Pancreas (tissue), 10 donors: ENCODE measurements around the gene ETV5. TPM values are rescaled to one million over a fixed set of nuclear protein-coding genes. Genes with fewer than 3 reads are reported as not detected.

Experiments
- ATAC-seq, 4 donors: fragments of 200-7000 bp; cut with Tn5 transposase; one replicate each; pipeline versions ENCODE4 v1.8.0 to v1.9.1; 2020; ENCODE audit warnings: mild to moderate bottlenecking in 4 of 4, moderate library complexity in 4 of 4
- DNase-seq, 6 donors: peaks; one replicate each; pipeline ENCODE4 v3.0.0-alpha.2; 2020
- FAIRE-seq: peaks from 2 replicates; lab custom pipeline; 2012; peaks lifted over from hg19 to GRCh38; lab: Jason Lieb, UNC
- H3K27ac ChIP-seq, 4 donors: fragments of 200-600 bp; sonication (generic); 1 replicate in 3 of 4; 2 replicates in 1 of 4; pipeline versions ENCODE4 v1.5.0 to v1.8.0; 2020
- H3K27me3 ChIP-seq, 4 donors: fragments of 200-600 bp; one replicate each; pipeline ENCODE4 v1.8.0; 2021
- H3K36me3 ChIP-seq, 3 donors: fragments of 200-600 bp; sonication (generic) in 1 of 3; one replicate each; pipeline versions ENCODE4 v1.5.0 to v1.8.0; 2020 to 2021
- H3K4me1 ChIP-seq, 3 donors: fragments of 200-600 bp; one replicate each; pipeline ENCODE4 v1.8.0; 2021
- H3K4me3 ChIP-seq, 4 donors: fragments of 200-600 bp; sonication (generic) in 2 of 4; one replicate each; pipeline versions ENCODE4 v1.5.0 to v1.8.0; 2020 to 2021
- H3K9me3 ChIP-seq, 4 donors: fragments of 200-600 bp; one replicate each; pipeline ENCODE4 v1.8.0; 2021
- WGBS, 2 donors: extraction: QIAGEN DNeasy Blood & Tissue Kit; methylation state at CpG; one replicate each; pipeline ENCODE4 v1.1.7; 2013; 5-methylcytosine and 5-hydroxymethylcytosine counted together
- intact Hi-C, 3 donors: fragments of 100-400 bp; cut with DNase I; formaldehyde crosslinking; loops; one replicate each; pipeline versions ENCODE4 v1.11.1 to v1.14.2; 2022
- polyA plus RNA-seq, 2 donors: library from polyadenylated mRNA; stranded (reverse); fragments of 200-250 nt; gene quantifications; one replicate each; pipeline ENCODE4 v1.2.3, GENCODE V29; 2013
- total RNA-seq, 6 donors: library from RNA; stranded (reverse); fragmentation: NEBNext Ultra II Directional in 4 of 6; extraction: Animal tissue kit (Norgen Biotek cat#: 25700) in 4 of 6; gene quantifications; one replicate each; pipeline versions ENCODE4 v1.2.1 to v1.2.4, GENCODE V29; 2021 to 2023
- TF ChIP-seq, protein P1 (sequence below), 4 donors: fragments of 200-600 bp; sonication (generic) in 3 of 4; IDR thresholded peaks; one replicate each; pipeline versions ENCODE4 v1.5.0 to v1.8.0; 2021; ENCODE audit warnings: antibody characterized with exemption in 4 of 4
- donor health status: healthy with polysubstance abuse.
- donor health status: DM: no; HTN: no; CAD: no; lungs with moderate emphysema.
- donor health status: DM: no; HTN: no; CAD: no.
- donor health status: control.
- donor health status: control.
- donor health status: Bipolar disorder and iron deficiency.
- donor health status: DM: yes; HTN: yes; CAD: no.
- donor health status: DM: no; HTN: no; CAD: no.
- donor health status: DM: no; HTN: no; CAD: no.
- donor health status: DM: yes; HTN: yes; CAD: no.

Gene ETV5
- total and polyA plus RNA-seq, 8 donors = 12.2 to 58.5 (median 24.9) TPM

DNA sequence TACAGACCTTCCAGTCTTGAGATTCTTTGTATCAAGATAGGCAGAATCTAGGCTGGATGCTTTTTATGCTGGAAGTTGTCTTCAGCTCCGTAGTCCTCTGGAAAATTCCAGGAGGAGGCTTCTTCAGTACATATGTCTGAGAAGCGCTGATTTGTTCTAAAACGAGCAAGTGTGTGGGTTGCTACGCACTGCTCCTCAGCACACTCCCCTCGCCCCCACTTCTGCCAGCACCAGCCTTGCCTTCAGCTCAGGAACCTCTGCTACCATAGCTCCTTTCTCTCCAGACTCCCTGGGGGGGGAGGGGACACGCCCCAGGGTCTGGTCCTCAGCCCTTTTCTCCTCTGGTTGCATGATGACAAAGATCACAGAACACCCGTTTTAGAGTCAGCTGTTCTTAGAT lies 95.6 kb downstream of the ETV5 start:
- Histone ChIP-seq H3K4me1 (no peaks in the 10 kb centered on the region), H3K9me3 (no peaks in the 10 kb centered on the region), H3K4me3 (no peak overlapping the region), H3K27me3 (no peaks in the 10 kb centered on the region), H3K27ac (no peak overlapping the region), H3K36me3 (no peaks in the 10 kb centered on the region)
- ATAC-seq = no peak
- TF ChIP-seq, protein P1, sequence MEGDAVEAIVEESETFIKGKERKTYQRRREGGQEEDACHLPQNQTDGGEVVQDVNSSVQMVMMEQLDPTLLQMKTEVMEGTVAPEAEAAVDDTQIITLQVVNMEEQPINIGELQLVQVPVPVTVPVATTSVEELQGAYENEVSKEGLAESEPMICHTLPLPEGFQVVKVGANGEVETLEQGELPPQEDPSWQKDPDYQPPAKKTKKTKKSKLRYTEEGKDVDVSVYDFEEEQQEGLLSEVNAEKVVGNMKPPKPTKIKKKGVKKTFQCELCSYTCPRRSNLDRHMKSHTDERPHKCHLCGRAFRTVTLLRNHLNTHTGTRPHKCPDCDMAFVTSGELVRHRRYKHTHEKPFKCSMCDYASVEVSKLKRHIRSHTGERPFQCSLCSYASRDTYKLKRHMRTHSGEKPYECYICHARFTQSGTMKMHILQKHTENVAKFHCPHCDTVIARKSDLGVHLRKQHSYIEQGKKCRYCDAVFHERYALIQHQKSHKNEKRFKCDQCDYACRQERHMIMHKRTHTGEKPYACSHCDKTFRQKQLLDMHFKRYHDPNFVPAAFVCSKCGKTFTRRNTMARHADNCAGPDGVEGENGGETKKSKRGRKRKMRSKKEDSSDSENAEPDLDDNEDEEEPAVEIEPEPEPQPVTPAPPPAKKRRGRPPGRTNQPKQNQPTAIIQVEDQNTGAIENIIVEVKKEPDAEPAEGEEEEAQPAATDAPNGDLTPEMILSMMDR (IDR thresholded peaks at IDR 0.05) = no peak
- intact Hi-C loops = no loop called here
- DNase-seq = no peak
- WGBS, 2 donors = 67 to 68% methylated on average over 7 of the region's 7 CpGs
- no peak for FAIRE-seq

DNA sequence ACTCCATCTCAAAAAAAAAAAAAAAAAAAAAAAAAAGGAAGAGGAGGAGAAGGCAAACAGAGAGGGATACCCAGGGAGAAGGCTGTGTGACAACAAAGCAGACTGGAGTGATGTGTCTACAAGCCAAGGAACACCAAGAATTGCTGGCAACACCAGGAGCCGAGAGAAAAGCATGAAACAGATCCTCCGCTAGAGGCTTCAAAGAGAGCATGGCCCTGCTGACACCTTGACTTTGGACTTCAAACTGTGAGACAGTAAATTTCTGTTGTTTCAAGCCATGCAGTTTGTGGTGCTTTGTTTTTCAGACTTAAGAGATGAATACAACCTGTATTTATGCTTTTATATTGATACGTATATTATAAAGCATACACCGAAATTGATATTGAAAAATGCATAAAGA lies 96.8 kb downstream of the ETV5 start:
- no peak overlapping the region for H3K27ac ChIP-seq
- intact Hi-C loops = no loop called here
- no peak overlapping the region for H3K4me3 ChIP-seq
- no peak for DNase-seq
- 91 to 96% methylated on average over 4 of the region's 4 CpGs for WGBS, 2 donors
- no peaks in the 10 kb centered on the region for H3K36me3 ChIP-seq
- TF ChIP-seq, protein P1 (IDR thresholded peaks at IDR 0.05) = no peak
- FAIRE-seq = no peak
- no peaks in the 10 kb centered on the region for H3K27me3 ChIP-seq
- no peaks in the 10 kb centered on the region for H3K4me1 ChIP-seq
- no peaks in the 10 kb centered on the region for H3K9me3 ChIP-seq
- ATAC-seq = no peak

DNA sequence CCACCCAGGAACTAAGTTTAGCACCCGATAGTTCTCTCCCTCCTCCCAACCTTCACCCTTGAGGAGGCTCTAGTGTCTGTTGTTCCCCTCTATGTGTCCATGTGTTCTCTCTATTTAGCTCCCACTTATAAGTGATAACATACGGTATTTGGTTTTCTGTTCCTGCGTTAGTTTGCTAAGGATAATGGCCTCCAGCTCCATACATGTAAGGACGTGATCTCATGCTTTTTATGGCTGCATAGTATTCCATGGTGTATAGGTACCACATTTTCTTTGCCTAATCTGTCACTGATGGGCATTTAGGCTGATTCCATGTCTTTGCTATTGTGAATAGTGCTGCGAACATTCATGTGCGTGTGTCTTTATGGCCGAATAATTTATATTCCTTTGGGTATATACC lies 104.2 kb downstream of the ETV5 start:
- no peaks in the 10 kb centered on the region for H3K36me3 ChIP-seq
- ATAC-seq (no peak), FAIRE-seq (no peak), DNase-seq (no peak)
- H3K4me1 ChIP-seq = no peaks in the 10 kb centered on the region
- WGBS, 2 donors = 89 to 90% methylated on average over 7 of the region's 7 CpGs
- intact Hi-C loops = no loop called here
- H3K9me3 ChIP-seq = no peaks in the 10 kb centered on the region
- TF ChIP-seq, protein P1 (IDR thresholded peaks at IDR 0.05) = no peak
- H3K27me3 ChIP-seq = no peaks in the 10 kb centered on the region
- no peak overlapping the region for H3K4me3 ChIP-seq
- H3K27ac ChIP-seq = no peak overlapping the region

DNA sequence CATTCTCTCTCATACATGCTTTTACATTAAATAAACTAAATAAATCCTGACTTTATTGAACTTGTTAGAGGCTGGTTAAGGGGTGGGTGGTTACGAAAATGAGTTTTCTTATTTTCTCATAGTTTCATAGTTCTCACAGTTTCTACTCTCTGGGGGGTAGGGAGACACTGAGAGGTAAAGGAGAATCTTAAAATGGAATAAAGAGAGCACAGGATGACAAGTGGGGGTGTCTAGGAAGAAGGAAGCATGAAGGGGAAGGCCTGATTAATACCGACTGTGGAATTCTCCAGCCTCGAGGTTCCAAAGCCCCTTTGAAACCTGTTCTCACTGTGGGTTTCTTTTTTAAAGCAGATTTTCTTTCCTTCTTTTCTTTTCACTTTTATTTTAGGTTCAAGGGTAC lies 104.7 kb downstream of the ETV5 start:
- ATAC-seq (no peak), DNase-seq (no peak), FAIRE-seq (no peak)
- Histone ChIP-seq H3K9me3 (no peaks in the 10 kb centered on the region), H3K36me3 (no peaks in the 10 kb centered on the region), H3K4me1 (no peaks in the 10 kb centered on the region), H3K4me3 (no peak overlapping the region), H3K27ac (no peak overlapping the region), H3K27me3 (no peaks in the 10 kb centered on the region)
- intact Hi-C loops = no loop called here
- TF ChIP-seq, protein P1 (IDR thresholded peaks at IDR 0.05) = no peak
- WGBS, 2 donors = 56 to 59% methylated on average over 3 of the region's 3 CpGs

DNA sequence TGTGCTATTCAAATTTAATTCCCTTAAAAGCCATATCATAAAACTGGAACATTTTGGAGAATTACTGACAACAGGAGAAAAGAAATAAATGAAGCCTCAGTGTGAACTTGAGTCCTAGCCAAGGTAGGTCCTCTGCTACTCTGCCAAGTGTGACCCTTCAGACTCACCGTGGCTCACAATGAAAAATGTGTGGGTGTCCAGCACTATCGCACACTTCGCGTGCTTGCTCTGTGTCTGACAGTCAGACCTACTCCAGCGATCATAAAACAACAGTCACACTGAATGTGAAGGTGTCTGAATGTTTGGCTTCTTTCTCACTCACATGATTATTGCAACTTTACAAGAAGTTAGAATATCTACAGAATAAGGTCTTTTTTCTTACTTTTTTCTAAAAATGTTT lies 105.3 kb downstream of the ETV5 start:
- no peaks in the 10 kb centered on the region for H3K27me3 ChIP-seq
- ATAC-seq (no peak), DNase-seq (no peak), FAIRE-seq (no peak)
- H3K27ac ChIP-seq = no peak overlapping the region
- no peaks in the 10 kb centered on the region for H3K9me3 ChIP-seq
- 49 to 50% methylated on average over 5 of the region's 5 CpGs for WGBS, 2 donors
- TF ChIP-seq, protein P1 (IDR thresholded peaks at IDR 0.05) = no peak
- H3K4me1 ChIP-seq = no peaks in the 10 kb centered on the region
- intact Hi-C loops = no loop called here
- no peak overlapping the region for H3K4me3 ChIP-seq
- H3K36me3 ChIP-seq = no peaks in the 10 kb centered on the region
